GM18873 (cell line): ENCODE measurements around the gene PMPCA.

Source experiments
- ATAC-seq: cut with Tn5 transposase; IDR thresholded peaks from one replicate; pipeline ENCODE4 v1.9.1; 2021; ENCODE audit warnings: mild to moderate bottlenecking, moderate library complexity, moderate number of reproducible peaks; ENCODE audit not compliant: unreplicated experiment, low FRiP score

Gene PMPCA

DNA sequence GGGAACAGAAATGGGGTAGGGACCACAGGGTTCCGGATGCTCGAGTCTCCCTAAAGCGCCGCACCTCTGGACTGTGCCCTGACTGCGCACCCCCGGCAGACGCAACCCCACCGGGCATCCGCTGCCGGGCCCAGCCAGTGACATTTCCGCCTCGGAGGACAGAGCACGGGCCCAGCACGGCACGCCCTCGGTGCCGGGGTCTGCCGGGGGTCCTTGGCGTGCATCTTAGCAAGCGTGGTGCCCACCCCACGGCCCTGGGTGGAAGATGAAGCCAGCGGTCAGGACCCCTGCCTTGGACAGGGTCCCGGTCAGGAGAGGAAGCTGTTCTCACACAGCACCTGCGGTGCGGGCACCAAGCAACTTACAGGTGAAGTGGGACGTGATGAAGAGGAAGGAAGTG, 22.1 kb downstream of the PMPCA start:
- ATAC-seq = no peak

- no peak for ATAC-seq
Measured at GRCh38 chr9:136433043-136433715, 22.7 kb downstream of the PMPCA start.

DNA sequence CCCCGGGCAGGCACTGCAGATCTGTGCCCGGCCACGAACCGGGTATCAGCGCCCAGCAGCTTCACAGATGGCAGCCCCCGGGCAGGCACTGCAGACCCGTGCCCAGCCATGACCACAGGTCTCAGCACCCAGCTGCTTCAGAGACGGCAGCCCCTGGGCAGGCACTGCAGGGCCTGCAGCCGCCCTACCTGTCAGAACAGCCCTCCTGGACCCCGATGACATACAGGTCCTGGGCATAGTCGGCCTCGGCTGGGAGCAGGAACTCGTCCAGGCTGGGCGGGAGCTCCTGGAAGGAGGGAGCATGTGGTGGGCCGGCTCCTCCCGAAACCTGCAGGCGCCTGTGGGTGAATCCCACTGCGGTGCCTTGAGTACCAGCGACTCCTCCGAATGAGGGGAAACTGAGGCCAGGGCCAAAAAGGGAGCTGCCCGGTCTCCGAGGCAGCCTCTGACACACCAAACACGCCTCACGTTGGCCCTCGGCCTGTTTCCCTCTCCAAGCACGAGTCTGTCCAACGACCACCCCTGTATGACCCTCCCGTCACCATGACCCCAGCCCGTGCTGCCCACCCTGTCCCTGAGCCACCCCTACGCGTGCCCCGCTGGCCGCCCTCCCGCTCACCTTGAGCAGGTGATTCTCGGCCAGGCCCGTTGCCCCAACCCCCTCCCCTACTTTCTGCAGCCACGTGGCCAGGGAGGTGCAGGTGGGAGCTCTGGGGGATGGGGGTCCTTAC, 23.6 kb downstream of the PMPCA start:
- no peak for ATAC-seq

DNA sequence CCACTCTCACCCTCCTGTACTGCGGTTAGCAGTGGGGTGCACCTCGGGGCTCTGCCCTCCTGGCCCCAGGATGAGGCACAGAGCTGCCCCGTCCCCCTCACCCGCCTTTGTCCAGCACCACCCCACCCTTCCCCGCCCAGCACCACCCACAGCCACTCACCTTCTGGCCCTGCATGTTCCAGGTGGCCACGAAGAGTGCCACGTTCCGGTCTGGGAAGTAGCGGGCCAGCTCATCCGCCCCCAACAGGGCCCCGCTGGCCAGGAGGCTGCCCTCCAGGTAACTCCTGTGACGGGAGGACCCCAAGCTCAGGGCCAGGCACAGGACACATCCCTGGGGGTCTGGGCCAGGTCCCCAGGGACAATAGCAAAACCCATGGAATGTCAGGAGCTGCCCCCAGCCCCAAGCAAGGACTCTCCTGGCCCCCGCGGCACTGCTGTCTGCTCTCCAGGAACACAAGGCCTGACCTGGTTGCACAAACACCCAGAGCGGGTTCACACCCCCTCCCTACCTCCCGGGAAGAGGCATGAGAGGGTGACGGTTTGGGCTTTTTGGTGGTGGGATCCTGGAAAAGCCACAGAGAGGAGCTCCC, 24.2 kb downstream of the PMPCA start:
- no peak for ATAC-seq

DNA sequence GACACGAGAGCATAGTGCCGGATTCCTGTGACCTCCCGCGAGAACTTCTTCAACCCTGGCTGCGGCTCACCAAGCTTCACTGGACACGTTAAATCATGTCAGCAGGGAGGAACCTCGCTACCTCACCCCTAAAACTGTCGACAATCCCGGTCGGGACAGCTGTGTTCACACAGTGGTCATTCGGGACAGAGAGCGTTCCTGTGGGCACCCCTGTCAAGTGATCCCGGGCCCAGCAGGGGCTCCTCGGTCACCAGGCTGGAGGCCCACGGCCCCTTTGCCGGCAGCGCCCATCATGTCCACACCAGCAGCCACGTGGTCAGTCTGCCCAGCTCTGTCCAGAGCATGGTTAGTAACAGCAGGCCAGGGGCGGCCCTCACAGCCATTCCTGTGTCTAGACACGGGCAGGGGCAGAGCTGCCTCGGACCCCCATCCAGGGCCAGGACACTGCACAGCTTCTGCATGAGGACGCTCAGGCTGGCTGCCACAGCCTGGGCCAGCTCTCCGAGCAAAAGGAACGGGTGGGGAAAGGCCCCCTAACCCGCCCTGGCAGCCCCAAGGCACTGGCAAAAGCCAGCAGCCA, 25.7 kb downstream of the PMPCA start:
- ATAC-seq = no peak

- no peak for ATAC-seq
Measured at GRCh38 chr9:136437430-136437829, 27.0 kb downstream of the PMPCA start.

DNA sequence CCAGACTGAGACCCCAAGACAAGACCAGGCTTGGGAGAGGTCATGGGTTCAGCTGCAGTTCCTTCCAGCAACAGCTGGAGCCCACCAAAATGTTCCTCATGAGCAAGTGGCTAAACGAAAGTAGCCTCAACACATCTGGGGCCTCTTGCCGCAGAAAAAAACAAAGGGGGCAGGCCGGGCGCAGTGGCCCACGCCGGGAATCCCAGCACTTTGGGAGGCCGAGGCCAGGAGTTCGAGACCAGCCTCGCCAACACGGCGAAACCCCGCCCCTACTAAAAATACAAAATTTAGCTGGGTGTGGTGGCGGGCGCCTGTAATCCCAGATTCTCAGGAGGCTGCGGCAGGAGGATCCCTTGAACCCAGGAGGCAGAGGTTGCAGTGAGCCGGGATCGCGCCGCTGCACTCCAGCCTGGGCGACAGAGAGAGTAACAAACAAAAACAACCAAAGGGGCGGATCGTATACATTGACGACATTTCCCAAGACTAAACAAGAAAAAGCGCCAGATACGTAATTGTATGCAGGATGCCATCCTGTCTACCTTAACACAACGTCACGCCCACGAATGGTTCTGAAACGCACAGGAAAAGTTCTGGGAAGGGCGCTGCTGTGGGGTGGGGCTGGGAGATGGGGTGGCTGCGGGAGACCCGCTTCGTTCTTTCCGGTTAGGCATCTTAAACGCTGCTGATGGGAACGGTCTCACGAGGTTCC, 27.5 kb downstream of the PMPCA start:
- no peak for ATAC-seq

DNA sequence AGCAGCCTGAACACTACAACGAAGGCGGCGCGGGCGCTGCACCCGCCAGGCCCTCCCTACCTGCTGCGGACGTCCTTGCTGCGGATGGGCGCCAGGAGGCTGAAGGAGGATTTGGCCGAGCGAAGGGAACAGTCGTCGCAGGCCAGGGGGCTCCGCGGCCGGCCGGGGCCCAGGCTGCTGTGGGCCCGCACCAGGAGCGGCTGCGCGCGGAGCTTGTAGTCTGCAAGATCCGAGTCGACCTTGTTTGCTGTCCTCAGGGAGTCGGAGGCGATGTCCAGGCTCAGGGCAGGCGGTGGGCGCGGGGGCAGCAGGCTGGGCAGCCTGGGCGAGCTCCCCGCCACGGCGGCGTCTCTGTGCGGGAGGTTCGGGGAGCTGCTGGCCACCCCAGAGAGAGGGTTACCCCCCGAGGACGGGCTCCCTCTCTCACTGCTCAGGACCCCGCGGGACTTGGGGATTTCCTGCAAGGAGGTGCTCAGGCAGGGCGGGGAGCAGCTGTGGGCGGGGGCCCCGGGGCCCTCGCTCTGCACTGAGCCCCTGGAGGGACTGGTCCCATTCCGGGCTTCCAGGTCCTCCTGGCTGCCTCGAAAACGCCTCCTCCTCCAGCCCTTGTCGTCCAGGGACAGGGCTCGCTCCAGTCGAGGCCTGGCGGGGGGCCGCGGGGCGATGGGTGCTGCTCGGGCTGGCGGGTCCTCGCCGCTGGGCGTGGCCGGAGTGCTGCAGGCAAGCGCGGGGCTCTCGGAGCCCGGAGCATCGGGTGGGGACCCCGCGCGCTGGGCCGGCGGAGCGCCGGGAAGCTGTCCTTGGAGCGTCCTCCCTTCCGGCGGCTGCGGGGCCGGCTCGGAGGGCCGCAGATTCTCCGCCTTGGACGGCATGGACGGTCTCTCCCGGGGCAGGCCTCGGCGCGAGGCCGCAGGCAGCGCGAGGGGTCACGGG, 28.4 kb downstream of the PMPCA start:
- ATAC-seq = no peak

DNA sequence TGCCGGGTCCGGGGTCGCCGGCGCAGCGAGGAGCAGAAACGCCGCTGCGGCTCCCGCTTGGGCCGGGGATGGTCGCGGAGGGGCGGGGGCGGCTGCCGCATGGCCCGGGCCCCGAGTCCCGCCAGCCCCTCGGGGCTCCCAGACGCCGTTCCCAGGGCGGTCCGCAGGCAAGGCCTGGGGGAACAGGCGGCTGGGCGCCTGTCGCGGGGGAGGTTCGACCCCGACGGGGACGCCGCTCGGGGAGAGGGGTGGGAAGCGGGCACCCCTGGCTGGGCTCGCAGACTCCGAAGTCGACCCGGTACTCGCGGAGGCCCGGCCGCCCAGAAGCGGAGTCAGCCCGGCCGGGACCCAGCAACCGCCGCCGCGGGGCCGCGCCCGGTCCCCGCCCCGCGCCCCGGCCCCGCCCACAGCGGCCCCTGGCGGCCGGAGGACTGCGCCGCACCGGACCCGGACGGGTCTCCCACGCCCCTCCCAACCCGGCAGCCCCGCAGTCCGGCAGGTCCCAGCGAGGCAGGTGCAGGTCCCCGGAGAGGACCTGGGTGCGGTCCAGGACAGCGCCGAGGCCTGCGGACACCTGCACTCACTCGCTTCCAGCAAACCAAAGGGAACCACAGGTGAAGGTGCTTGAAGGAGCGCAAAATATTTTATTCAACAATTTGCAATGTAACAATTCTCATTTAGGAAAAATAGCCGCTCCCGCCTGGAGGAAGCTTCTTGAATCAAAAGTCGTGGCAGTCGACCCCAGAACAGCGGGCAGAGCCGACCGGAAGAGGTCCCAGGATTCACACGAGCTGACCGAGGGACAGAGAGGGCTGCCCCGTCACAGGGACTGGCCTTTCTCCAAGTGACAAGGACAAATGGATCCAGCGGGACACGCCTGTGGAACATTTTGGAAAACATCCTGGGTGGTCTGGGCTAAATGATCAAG, 29.3 kb downstream of the PMPCA start, which contains the start of gene INPP5E:
Gene INPP5E, minus strand, starts transcription at position 365 of the 928 bp plus-strand sequence. CDS start 426 bp downstream, outside the sequence.
- ATAC-seq = no peak

GRCh38 chr9:136441191-136441680, 30.8 kb downstream of the PMPCA start:
- ATAC-seq = no peak

GRCh38 chr9:136441681-136442245, 31.3 kb downstream of the PMPCA start:
- ATAC-seq = no peak

- ATAC-seq = no peak
Measured at GRCh38 chr9:136442265-136442664, 31.8 kb downstream of the PMPCA start.

- no peak for ATAC-seq
Measured at GRCh38 chr9:136443087-136443486, 32.6 kb downstream of the PMPCA start.

DNA sequence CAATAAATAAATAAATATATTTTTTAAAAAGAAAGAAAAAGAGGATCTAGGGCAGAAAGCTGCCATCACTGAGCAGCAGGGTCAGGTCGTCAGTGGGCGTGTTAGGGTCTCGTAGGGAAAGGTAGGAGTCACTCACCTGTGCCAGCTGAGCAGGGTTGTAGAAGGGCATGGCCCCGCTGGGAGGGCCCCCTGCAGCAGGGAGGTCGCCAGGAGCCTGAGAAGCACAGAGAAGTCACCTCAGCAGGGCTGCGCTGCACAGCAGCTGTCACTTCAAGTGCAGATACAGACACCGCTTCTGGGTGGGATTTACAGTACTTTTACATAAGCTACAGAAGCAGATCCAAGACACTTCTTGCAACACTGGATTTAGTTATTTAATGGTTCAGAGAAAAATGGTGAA, 33.2 kb downstream of the PMPCA start:
- ATAC-seq = no peak

DNA sequence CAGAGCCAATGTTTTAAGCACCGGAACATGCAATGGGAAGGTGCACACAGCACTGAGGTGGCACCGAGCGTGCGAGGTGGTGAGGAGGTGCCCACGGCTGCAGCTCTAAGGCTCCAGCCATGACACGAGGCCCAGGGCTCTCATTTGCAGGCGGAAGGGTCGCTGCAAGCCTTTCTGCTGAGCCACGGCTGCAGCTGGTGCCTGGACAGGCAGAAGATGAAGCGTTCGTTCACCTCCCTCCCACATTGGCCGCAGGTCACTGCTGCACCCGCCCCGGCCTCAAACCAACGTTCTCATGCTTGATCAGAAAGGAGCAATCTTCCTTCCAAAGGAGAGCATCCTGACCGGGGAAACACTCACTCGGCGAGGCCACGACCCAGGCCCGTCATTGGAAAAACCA, 33.6 kb downstream of the PMPCA start:
- no peak for ATAC-seq

DNA sequence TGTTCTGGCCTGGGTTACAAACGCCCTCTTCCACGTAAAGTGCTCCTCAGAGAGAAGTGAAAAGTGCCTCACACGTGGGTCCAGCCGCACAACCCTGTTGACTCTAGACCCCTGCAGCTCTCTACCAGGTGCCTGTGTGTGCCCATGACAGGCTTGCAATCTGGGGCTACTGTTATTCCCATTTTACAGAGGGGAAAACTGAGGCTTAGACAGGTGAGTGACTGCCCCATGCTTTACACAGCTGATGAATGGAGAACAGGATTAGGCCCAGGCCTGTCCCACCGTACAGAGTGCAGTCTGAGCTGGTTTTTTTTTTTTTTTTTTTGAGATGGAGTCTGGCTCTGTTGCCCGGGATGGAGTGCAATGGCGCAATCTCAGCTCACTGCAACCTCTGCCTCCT, 35.3 kb downstream of the PMPCA start:
- no peak for ATAC-seq

GRCh38 chr9:136447173-136447778, 36.8 kb downstream of the PMPCA start:
- no peak for ATAC-seq

GRCh38 chr9:136448655-136449054, 38.2 kb downstream of the PMPCA start:
- ATAC-seq = no peak
